ENCODE results near the gene MAFG. TPM values are rescaled to one million over a fixed set of nuclear protein-coding genes. Genes with fewer than 3 reads are reported as not detected.

MAFG gene
- 16.1 and 25.3 TPM in 2 replicates for total RNA-seq

GRCh38 chr17:81927653-81928543, at the start of gene MAFG:
MAFG (minus strand) TSS chr17:81927735; CDS start chr17:81923185, 4,550 bp downstream.

GRCh38 chr17:81961087-81961511, 33.6 kb upstream of the MAFG start, which contains the start of gene NOTUM:
NOTUM (minus strand) TSS chr17:81961187; CDS start chr17:81960909, 278 bp downstream.

GRCh38 chr17:81947189-81947588, 19.7 kb upstream of the MAFG start, which contains the start of gene MYADML2:
MYADML2 (minus strand) TSS chr17:81947233; CDS start chr17:81941741, 5,492 bp downstream.

GRCh38 chr17:81917565-81918332, 9.8 kb downstream of the MAFG start, which contains the start of gene SIRT7:
SIRT7 (minus strand) TSS chr17:81918176; CDS start chr17:81918131, 45 bp downstream.

GRCh38 chr17:81911277-81911961, 16.1 kb downstream of the MAFG start, which contains the start of gene PCYT2:
PCYT2 (minus strand) TSS chr17:81911399; CDS start chr17:81911355, 44 bp downstream.

GRCh38 chr17:81902023-81902652, 25.4 kb downstream of the MAFG start, which contains the start of gene NPB:
NPB (plus strand) TSS chr17:81902238; CDS start chr17:81902278, 40 bp downstream.

GRCh38 chr17:81870981-81871386, 56.6 kb downstream of the MAFG start, which contains the start of gene ARHGDIA:
ARHGDIA (minus strand) TSS chr17:81871337; CDS start chr17:81869930, 1,407 bp downstream.

Other genes with a start within 250 kb of the MAFG start
- gene ARL16, start 243.9 kb downstream of the MAFG start, total RNA-seq = 21.0 and 33.6 TPM in 2 replicates
- 94.4 and 131 TPM in 2 replicates for gene HGS, start 243.7 kb downstream of the MAFG start, total RNA-seq
- gene MRPL12, start 224.4 kb downstream of the MAFG start, total RNA-seq = 6.8 and 12.4 TPM in 2 replicates
- gene SLC25A10, start 215.5 kb downstream of the MAFG start, total RNA-seq = 6.6 and 19.3 TPM in 2 replicates
- gene GCGR, start 123.6 kb downstream of the MAFG start, total RNA-seq = not detected in 2 replicates
- gene MCRIP1, start 94.4 kb downstream of the MAFG start, total RNA-seq = 80.3 and 126 TPM in 2 replicates
- 0.17 TPM in 1 of 2 replicates, not detected in the other for gene PPP1R27, start 92.7 kb downstream of the MAFG start, total RNA-seq
- gene P4HB, start 67.2 kb downstream of the MAFG start, total RNA-seq = 1,342 and 1,881 TPM in 2 replicates
- 187 and 318 TPM in 2 replicates for gene ARHGDIA, start 56.4 kb downstream of the MAFG start, total RNA-seq
- gene ALYREF, start 36.1 kb downstream of the MAFG start, total RNA-seq = 102 and 168 TPM in 2 replicates
- gene ANAPC11, start 36.0 kb downstream of the MAFG start, total RNA-seq = 138 and 243 TPM in 2 replicates
- 0.87 and 2.5 TPM in 2 replicates for gene NPB, start 25.5 kb downstream of the MAFG start, total RNA-seq
- gene PCYT2, start 16.3 kb downstream of the MAFG start, total RNA-seq = 63.5 and 63.7 TPM in 2 replicates
- gene SIRT7, start 9.6 kb downstream of the MAFG start, total RNA-seq = 26.8 and 27.1 TPM in 2 replicates
- 65.9 and 124 TPM in 2 replicates for gene PYCR1, start 9.6 kb upstream of the MAFG start, total RNA-seq
- gene MYADML2, start 19.5 kb upstream of the MAFG start, total RNA-seq = not detected in 2 replicates
- 0.99 TPM in 1 of 2 replicates, not detected in the other for gene NOTUM, start 33.5 kb upstream of the MAFG start, total RNA-seq
- 29.4 and 30.8 TPM in 2 replicates for gene ASPSCR1, start 49.9 kb upstream of the MAFG start, total RNA-seq
- 13.4 and 47.6 TPM in 2 replicates for gene CENPX, start 95.1 kb upstream of the MAFG start, total RNA-seq
- 16.2 and 17.0 TPM in 2 replicates for gene LRRC45, start 95.6 kb upstream of the MAFG start, total RNA-seq
- gene RAC3, start 103.9 kb upstream of the MAFG start, total RNA-seq = 7.6 and 12.6 TPM in 2 replicates
- 52.3 and 70.0 TPM in 2 replicates for gene DCXR, start 110.0 kb upstream of the MAFG start, total RNA-seq
- gene RFNG, start 124.1 kb upstream of the MAFG start, total RNA-seq = 36.8 and 69.6 TPM in 2 replicates
- 101 and 117 TPM in 2 replicates for gene GPS1, start 124.2 kb upstream of the MAFG start, total RNA-seq
- 46.8 and 52.1 TPM in 2 replicates for gene DUS1L, start 138.1 kb upstream of the MAFG start, total RNA-seq
- 153 and 279 TPM in 2 replicates for gene FASN, start 170.5 kb upstream of the MAFG start, total RNA-seq

All from smooth muscle cell of trachea (primary cell).